ENCODE data around the gene TMEM207.

The TMEM207 gene

GRCh38 chr3:190449801-190450200, at the start of gene TMEM207:
Gene TMEM207, minus strand, starts transcription at chr3:190449901. Its CDS starts 92 bp downstream, at chr3:190449809.
- H3K27ac ChIP-seq: no peak within 1 kb of the TSS
- H3K9ac ChIP-seq: no peak within 1 kb of the TSS
- H2AFZ ChIP-seq: no peak within 1 kb of the TSS
- H3K79me2 ChIP-seq: no peaks in the 10 kb centered on the region
- no peak within 1 kb of the TSS for H3K4me3 ChIP-seq (ENCODE audit: low read depth, low read length)
- TF ChIP-seq CTCF (IDR thresholded peaks at IDR 0.05): no peak
- H3K36me3 ChIP-seq (ENCODE audit: control insufficient read depth, insufficient read depth, low read length): no peaks in the 10 kb centered on the region
- no peak within 1 kb of the TSS for H3K4me2 ChIP-seq (ENCODE audit: low read length)
- no peaks in the 10 kb centered on the region for H3K9me3 ChIP-seq (ENCODE audit: control insufficient read depth, low read length)
- H3K27me3 ChIP-seq (ENCODE audit: control insufficient read depth, insufficient read depth, low read length): no peaks in the 10 kb centered on the region
- no peaks in the 10 kb centered on the region for H3K4me1 ChIP-seq

- no peak overlapping the region for H3K9ac ChIP-seq
- no peaks in the 10 kb centered on the region for H3K36me3 ChIP-seq (ENCODE audit: control insufficient read depth, insufficient read depth, low read length)
- H3K4me3 ChIP-seq (ENCODE audit: low read depth, low read length): no peak overlapping the region
- no peak overlapping the region for H2AFZ ChIP-seq
- no peak for TF ChIP-seq CTCF (IDR thresholded peaks at IDR 0.05)
- no peaks in the 10 kb centered on the region for H3K9me3 ChIP-seq (ENCODE audit: control insufficient read depth, low read length)
- no peaks in the 10 kb centered on the region for H3K79me2 ChIP-seq
- H3K27ac ChIP-seq: no peak overlapping the region
- no peaks in the 10 kb centered on the region for H3K4me1 ChIP-seq
- no peak overlapping the region for H3K4me2 ChIP-seq (ENCODE audit: low read length)
- H3K27me3 ChIP-seq (ENCODE audit: control insufficient read depth, insufficient read depth, low read length): no peaks in the 10 kb centered on the region
Observed at GRCh38 chr3:190499122-190499521, 49.4 kb upstream of the TMEM207 start.

GRCh38 chr3:190498293-190498692, 48.6 kb upstream of the TMEM207 start:
- no peak overlapping the region for H3K4me2 ChIP-seq (ENCODE audit: low read length)
- no peak for TF ChIP-seq CTCF (IDR thresholded peaks at IDR 0.05)

GRCh38 chr3:190497811-190498210, 48.1 kb upstream of the TMEM207 start:
- no peak for TF ChIP-seq CTCF (IDR thresholded peaks at IDR 0.05)
- H3K27ac ChIP-seq: no peak overlapping the region
- H3K4me1 ChIP-seq: no peaks in the 10 kb centered on the region
- H3K4me3 ChIP-seq (ENCODE audit: low read depth, low read length): no peak overlapping the region
- no peak overlapping the region for H2AFZ ChIP-seq
- no peaks in the 10 kb centered on the region for H3K27me3 ChIP-seq (ENCODE audit: control insufficient read depth, insufficient read depth, low read length)
- no peak overlapping the region for H3K4me2 ChIP-seq (ENCODE audit: low read length)
- H3K9me3 ChIP-seq (ENCODE audit: control insufficient read depth, low read length): no peaks in the 10 kb centered on the region
- H3K79me2 ChIP-seq: no peaks in the 10 kb centered on the region
- H3K9ac ChIP-seq: no peak overlapping the region
- no peaks in the 10 kb centered on the region for H3K36me3 ChIP-seq (ENCODE audit: control insufficient read depth, insufficient read depth, low read length)

More at GRCh38 chr3:190498293-190498692, 48.6 kb upstream of the TMEM207 start:
- H3K79me2 ChIP-seq: no peaks in the 10 kb centered on the region
- no peak overlapping the region for H3K4me3 ChIP-seq (ENCODE audit: low read depth, low read length)
- no peaks in the 10 kb centered on the region for H3K36me3 ChIP-seq (ENCODE audit: control insufficient read depth, insufficient read depth, low read length)
- no peaks in the 10 kb centered on the region for H3K9me3 ChIP-seq (ENCODE audit: control insufficient read depth, low read length)
- H3K4me1 ChIP-seq: no peaks in the 10 kb centered on the region
- no peak overlapping the region for H3K9ac ChIP-seq
- no peaks in the 10 kb centered on the region for H3K27me3 ChIP-seq (ENCODE audit: control insufficient read depth, insufficient read depth, low read length)
- H3K27ac ChIP-seq: no peak overlapping the region
- H2AFZ ChIP-seq: no peak overlapping the region

GRCh38 chr3:190496859-190497258, 47.2 kb upstream of the TMEM207 start:
- Histone ChIP-seq H3K4me1 (no peaks in the 10 kb centered on the region), H3K9ac (no peak overlapping the region), H3K27me3 (ENCODE audit: control insufficient read depth, insufficient read depth, low read length) (no peaks in the 10 kb centered on the region), H3K36me3 (ENCODE audit: control insufficient read depth, insufficient read depth, low read length) (no peaks in the 10 kb centered on the region), H3K4me3 (ENCODE audit: low read depth, low read length) (no peak overlapping the region), H2AFZ (no peak overlapping the region), H3K9me3 (ENCODE audit: control insufficient read depth, low read length) (no peaks in the 10 kb centered on the region), H3K4me2 (ENCODE audit: low read length) (no peak overlapping the region), H3K79me2 (no peaks in the 10 kb centered on the region), H3K27ac (no peak overlapping the region)
- no peak for TF ChIP-seq CTCF (IDR thresholded peaks at IDR 0.05)
